ENCODE data around the gene MAST3.

DNA sequence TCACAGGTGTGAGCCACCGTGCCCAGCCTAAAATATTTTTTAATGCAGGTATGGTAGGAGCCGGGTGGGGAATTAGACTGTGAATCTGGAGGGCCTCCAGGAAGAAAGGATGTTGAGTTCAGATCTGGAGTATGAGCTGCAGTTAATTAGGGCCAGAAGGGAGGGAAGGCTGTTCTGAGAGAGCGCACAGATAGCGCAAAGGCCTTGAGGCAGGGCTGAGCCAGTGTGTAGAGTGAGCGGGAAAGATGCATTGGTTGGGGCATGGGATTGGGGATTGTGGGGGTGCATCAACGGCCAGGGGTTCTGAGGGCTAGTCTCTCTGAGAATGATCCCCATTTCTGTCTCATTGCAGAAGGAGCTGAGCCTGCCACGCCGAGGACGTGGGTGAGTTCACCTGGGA, 9.7 kb downstream of the MAST3 start:
- TF ChIP-seq KLF8 (tag by site-specific recombination; IDR thresholded peaks at IDR 0.05) (no peak), GLI2 (tag by site-specific recombination; IDR thresholded peaks at IDR 0.05; ENCODE audit: borderline replicate concordance, low read depth) (no peak), KLF16 (tag by site-specific recombination; IDR thresholded peaks at IDR 0.05) (no peak), SALL2 (tag by site-specific recombination; IDR thresholded peaks at IDR 0.05; ENCODE audit: borderline replicate concordance) (no peak)
- TF ChIP-seq, protein P1, sequence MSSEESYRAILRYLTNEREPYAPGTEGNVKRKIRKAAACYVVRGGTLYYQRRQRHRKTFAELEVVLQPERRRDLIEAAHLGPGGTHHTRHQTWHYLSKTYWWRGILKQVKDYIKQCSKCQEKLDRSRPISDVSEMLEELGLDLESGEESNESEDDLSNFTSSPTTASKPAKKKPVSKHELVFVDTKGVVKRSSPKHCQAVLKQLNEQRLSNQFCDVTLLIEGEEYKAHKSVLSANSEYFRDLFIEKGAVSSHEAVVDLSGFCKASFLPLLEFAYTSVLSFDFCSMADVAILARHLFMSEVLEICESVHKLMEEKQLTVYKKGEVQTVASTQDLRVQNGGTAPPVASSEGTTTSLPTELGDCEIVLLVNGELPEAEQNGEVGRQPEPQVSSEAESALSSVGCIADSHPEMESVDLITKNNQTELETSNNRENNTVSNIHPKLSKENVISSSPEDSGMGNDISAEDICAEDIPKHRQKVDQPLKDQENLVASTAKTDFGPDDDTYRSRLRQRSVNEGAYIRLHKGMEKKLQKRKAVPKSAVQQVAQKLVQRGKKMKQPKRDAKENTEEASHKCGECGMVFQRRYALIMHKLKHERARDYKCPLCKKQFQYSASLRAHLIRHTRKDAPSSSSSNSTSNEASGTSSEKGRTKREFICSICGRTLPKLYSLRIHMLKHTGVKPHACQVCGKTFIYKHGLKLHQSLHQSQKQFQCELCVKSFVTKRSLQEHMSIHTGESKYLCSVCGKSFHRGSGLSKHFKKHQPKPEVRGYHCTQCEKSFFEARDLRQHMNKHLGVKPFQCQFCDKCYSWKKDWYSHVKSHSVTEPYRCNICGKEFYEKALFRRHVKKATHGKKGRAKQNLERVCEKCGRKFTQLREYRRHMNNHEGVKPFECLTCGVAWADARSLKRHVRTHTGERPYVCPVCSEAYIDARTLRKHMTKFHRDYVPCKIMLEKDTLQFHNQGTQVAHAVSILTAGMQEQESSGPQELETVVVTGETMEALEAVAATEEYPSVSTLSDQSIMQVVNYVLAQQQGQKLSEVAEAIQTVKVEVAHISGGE (tag by site-specific recombination; conservative IDR thresholded peaks at IDR 0.05; ENCODE audit: low read depth), result no peak

All from HEK293 (cell line).